Measurements from ENCODE around the gene LRRC4C. TPM values are rescaled to one million over a fixed set of nuclear protein-coding genes. Genes with fewer than 3 reads are reported as not detected.

LRRC4C gene
- total RNA-seq, 6 experiments from 2014 or later: 0.25 to 0.43 (median 0.27) TPM

DNA sequence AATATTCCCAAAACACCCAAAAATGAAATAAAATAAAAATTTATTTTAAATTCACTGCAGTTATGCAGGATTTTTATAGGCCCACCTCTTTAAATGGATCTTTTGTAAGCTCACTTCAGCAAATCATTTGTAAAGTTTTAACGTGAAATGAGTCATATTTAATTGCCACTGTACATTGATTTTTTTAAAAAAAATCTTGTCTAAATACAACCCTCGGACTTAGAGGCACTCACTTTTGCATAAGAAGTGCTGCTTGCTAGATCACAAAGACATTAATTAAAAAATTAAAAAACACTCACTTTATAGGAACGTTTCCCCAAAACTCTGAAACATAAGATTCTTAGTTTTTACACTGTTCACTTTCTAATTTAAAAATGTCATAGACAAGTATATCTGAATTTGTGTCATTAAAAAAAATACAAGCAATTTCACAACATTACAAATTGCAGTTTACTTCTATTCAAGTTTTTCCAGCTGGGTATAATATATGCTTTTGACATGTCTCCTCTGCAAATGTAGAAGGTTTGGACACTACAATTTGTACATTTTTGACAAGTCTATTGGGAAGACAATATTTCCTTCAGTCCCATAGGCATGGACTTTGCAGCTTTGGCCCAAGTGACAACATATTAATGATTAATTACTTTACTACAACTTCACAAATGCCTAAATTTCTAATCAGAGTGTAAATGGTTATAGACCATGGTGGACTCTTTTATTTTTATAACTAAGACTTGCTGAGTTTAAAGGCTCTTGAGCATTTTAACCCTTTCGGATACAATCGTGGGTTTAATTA is 1088.4 kb downstream of the LRRC4C start:
- Histone ChIP-seq H3K4me1 (peaks cover 0 to 16% (median 6%) of the 10 kb centered on the region in 4 donors), H3K36me3 (no peaks in the 10 kb centered on the region), H3K4me3 (no peak overlapping the region), H3K9me3 (no peaks in the 10 kb centered on the region), H3K27me3 (no peaks in the 10 kb centered on the region), H3K27ac (peak overlapping the region in 2 of 3 donors; percentile 28 to 46)
- DNase-seq (no peak), ATAC-seq (peak; percentile 71 to 92 (median 88))
- intact Hi-C loops (cut with DNase I): no loop called here
- 23% methylated on average over 5 of the region's 5 CpGs for WGBS (ENCODE audit: insufficient coverage, low coverage, low lambda C conversion rate, missing lambda C conversion rate)
- TF ChIP-seq, protein P1, sequence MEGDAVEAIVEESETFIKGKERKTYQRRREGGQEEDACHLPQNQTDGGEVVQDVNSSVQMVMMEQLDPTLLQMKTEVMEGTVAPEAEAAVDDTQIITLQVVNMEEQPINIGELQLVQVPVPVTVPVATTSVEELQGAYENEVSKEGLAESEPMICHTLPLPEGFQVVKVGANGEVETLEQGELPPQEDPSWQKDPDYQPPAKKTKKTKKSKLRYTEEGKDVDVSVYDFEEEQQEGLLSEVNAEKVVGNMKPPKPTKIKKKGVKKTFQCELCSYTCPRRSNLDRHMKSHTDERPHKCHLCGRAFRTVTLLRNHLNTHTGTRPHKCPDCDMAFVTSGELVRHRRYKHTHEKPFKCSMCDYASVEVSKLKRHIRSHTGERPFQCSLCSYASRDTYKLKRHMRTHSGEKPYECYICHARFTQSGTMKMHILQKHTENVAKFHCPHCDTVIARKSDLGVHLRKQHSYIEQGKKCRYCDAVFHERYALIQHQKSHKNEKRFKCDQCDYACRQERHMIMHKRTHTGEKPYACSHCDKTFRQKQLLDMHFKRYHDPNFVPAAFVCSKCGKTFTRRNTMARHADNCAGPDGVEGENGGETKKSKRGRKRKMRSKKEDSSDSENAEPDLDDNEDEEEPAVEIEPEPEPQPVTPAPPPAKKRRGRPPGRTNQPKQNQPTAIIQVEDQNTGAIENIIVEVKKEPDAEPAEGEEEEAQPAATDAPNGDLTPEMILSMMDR (IDR thresholded peaks at IDR 0.05): no peak
- no peak for TF ChIP-seq POLR2A (IDR thresholded peaks at IDR 0.05)

DNA sequence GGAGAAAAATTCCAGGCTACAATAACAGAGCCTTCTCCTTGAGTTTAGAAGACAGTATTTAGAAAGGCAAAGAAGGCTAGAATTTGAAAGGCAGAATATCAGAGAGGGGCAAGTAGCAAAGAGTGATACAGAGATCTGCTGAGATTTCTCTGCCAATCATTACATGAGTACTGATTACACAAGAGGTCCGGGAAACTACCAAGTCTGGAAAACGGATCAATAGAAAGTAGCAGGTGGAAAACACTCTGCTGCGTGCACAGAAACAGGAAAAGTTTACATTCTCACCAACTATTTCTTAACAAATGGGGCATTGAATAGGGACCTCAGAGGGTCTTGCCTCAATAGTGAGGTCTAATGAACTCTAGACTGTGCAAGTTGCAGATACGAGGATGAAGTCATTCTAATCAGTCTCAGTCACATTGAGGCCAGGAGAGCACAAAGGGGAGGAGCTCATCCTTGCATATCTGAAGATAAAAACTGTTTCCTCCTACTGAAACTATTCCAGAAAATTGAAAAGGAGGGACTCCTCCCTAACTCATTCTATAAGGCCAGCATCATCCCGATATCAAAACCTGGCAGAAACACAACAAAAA is 1099.2 kb downstream of the LRRC4C start:
- no peaks in the 10 kb centered on the region for H3K9me3 ChIP-seq
- H3K4me3 ChIP-seq: no peak overlapping the region
- no peak for DNase-seq
- no peak for TF ChIP-seq POLR2A (IDR thresholded peaks at IDR 0.05)
- TF ChIP-seq, protein P1 (IDR thresholded peaks at IDR 0.05): no peak
- peaks cover 0 to 15% (median 2%) of the 10 kb centered on the region in 4 donors for H3K4me1 ChIP-seq
- no peaks in the 10 kb centered on the region for H3K27me3 ChIP-seq
- no peaks in the 10 kb centered on the region for H3K36me3 ChIP-seq
- peak; percentile 89 to 99 (median 95) for ATAC-seq
- 22% methylated on average over 5 of the region's 5 CpGs for WGBS (ENCODE audit: insufficient coverage, low coverage, low lambda C conversion rate, missing lambda C conversion rate)
- intact Hi-C loops (cut with DNase I): no loop called here
- H3K27ac ChIP-seq: peak overlapping the region in 2 of 3 donors; percentile 66 to 70

DNA sequence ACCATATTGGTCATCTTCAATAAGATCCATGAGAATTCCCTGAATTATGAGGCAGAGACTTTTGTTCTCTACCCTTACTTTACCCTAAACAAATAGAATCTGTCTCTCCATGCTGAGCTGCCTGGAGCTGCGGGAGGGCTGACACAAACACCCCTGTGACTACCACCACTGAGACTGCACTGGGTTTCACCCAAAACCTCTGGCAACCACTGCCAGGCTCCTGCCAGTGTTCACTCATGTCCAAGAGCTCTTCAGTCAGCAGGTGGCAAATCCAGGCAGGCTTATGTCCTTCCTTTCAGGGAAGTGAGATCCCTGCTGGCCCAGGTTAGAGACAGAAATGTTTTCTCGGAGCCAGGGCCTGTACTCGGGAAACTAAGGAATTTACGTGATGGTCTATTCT is 1105.3 kb downstream of the LRRC4C start:
- no peak overlapping the region for H3K27ac ChIP-seq
- 100% methylated on average over 2 of the region's 4 CpGs for WGBS (ENCODE audit: insufficient coverage, low coverage, low lambda C conversion rate, missing lambda C conversion rate)
- TF ChIP-seq, protein P1 (IDR thresholded peaks at IDR 0.05): no peak
- no peak for TF ChIP-seq POLR2A (IDR thresholded peaks at IDR 0.05)
- no peak for ATAC-seq
- no peaks in the 10 kb centered on the region for H3K27me3 ChIP-seq
- peaks cover 0 to 2% (median 0%) of the 10 kb centered on the region in 4 donors for H3K4me1 ChIP-seq
- DNase-seq: no peak
- H3K9me3 ChIP-seq: no peaks in the 10 kb centered on the region
- H3K4me3 ChIP-seq: no peak overlapping the region
- no peaks in the 10 kb centered on the region for H3K36me3 ChIP-seq
- intact Hi-C loops (cut with DNase I): no loop called here

DNA sequence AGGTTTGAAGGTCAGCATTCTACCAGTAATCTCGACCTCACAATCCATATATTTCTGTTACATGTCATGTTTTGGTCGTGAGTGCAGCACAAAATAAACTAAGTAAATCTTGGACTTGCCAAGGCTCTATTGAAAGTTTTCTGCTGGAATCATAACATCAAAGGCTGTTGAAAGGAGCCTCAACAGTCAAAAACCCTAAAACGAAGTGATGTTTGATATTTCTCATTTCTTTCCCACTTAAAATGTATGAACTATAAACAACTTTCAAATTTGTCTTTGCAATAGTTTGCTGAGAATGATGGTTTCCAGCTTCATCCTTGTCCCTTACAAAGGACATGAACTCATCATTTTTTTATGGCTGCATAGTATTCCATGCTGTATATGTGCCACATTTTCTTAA is 1118.5 kb downstream of the LRRC4C start:
- H3K27me3 ChIP-seq: no peaks in the 10 kb centered on the region
- H3K27ac ChIP-seq: no peak overlapping the region
- 50% methylated on average over 3 of the region's 3 CpGs for WGBS (ENCODE audit: insufficient coverage, low coverage, low lambda C conversion rate, missing lambda C conversion rate)
- H3K4me3 ChIP-seq: no peak overlapping the region
- no peaks in the 10 kb centered on the region for H3K36me3 ChIP-seq
- intact Hi-C loops (cut with DNase I): no loop called here
- no peak for TF ChIP-seq POLR2A (IDR thresholded peaks at IDR 0.05)
- TF ChIP-seq, protein P1 (IDR thresholded peaks at IDR 0.05): no peak
- no peak for DNase-seq
- no peaks in the 10 kb centered on the region for H3K4me1 ChIP-seq
- H3K9me3 ChIP-seq: no peaks in the 10 kb centered on the region
- no peak for ATAC-seq
